Parathyroid adenoma (tissue), 2 donors: Measurements from ENCODE around the gene SYAP1.

ENCODE experiments used
- H2AFZ ChIP-seq: fragments of 300-600 bp; sonication (generic); one replicate; pipeline ENCODE4 v1.7.0; 2017; ENCODE audit warnings: antibody characterized with exemption, mild to moderate bottlenecking
- H3K27ac ChIP-seq: fragments of 300-600 bp; sonication (generic); one replicate; pipeline ENCODE4 v1.7.0; 2017
- H3K27me3 ChIP-seq: fragments of 300-600 bp; sonication (generic); one replicate; pipeline ENCODE4 v1.7.0; 2017; ENCODE audit warnings: low read length; ENCODE audit not compliant: control insufficient read depth, insufficient read depth
- H3K36me3 ChIP-seq: fragments of 300-600 bp; sonication (generic); one replicate; pipeline ENCODE4 v1.7.0; 2017; ENCODE audit warnings: low read length; ENCODE audit not compliant: control insufficient read depth, insufficient read depth
- H3K4me1 ChIP-seq: fragments of 300-600 bp; sonication (generic); one replicate; pipeline ENCODE4 v1.7.0; 2017; ENCODE audit warnings: control low read depth
- H3K4me2 ChIP-seq: fragments of 300-600 bp; sonication (generic); one replicate; pipeline ENCODE4 v1.7.0; 2017; ENCODE audit warnings: low read length
- H3K4me3 ChIP-seq: fragments of 300-600 bp; sonication (generic); one replicate; pipeline ENCODE4 v1.7.0; 2017; ENCODE audit warnings: low read depth, low read length
- H3K79me2 ChIP-seq: fragments of 300-600 bp; sonication (generic); one replicate; pipeline ENCODE4 v1.7.0; 2017; ENCODE audit warnings: control low read depth
- H3K9ac ChIP-seq: fragments of 300-600 bp; sonication (generic); one replicate; pipeline ENCODE4 v1.7.0; 2017; ENCODE audit warnings: mild to moderate bottlenecking
- H3K9me3 ChIP-seq: fragments of 300-600 bp; sonication (generic); one replicate; pipeline ENCODE4 v1.7.0; 2017; ENCODE audit warnings: low read length; ENCODE audit not compliant: control insufficient read depth
- TF ChIP-seq, protein P1 (sequence below): fragments of 300-600 bp; sonication (generic); IDR thresholded peaks from one replicate; pipeline ENCODE4 v1.7.0; 2017; ENCODE audit warnings: antibody characterized with exemption, mild to moderate bottlenecking
- donor health status: primary hyperparathyroidism.

SYAP1 gene

DNA sequence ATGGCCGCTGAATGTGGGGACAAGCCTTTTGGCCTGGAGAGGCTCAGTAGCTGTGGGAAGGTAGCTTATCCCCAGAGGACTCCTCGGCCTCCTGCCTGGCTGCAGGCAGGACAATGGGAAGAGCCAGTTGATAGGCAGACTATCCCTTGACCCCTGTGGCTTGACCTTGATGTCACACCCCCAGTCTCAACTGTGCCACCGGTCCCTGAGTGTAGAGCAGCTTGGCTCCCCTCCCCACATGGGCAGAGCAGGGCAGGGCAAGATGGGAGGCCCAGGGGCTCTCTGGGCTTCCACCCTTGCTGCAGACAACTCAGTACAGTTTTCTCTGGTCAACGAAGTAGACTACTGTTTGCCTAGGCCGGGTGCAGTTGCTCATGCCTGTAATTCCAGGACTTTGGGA lies 25.7 kb downstream of the SYAP1 start:
- Histone ChIP-seq H3K9ac (no peak overlapping the region), H2AFZ (no peak overlapping the region), H3K79me2 (no peaks in the 10 kb centered on the region), H3K4me1 (no peaks in the 10 kb centered on the region), H3K4me3 (no peak overlapping the region), H3K4me2 (no peak overlapping the region), H3K36me3 (no peaks in the 10 kb centered on the region), H3K27me3 (no peaks in the 10 kb centered on the region), H3K27ac (no peak overlapping the region), H3K9me3 (no peaks in the 10 kb centered on the region)
- TF ChIP-seq, protein P1, sequence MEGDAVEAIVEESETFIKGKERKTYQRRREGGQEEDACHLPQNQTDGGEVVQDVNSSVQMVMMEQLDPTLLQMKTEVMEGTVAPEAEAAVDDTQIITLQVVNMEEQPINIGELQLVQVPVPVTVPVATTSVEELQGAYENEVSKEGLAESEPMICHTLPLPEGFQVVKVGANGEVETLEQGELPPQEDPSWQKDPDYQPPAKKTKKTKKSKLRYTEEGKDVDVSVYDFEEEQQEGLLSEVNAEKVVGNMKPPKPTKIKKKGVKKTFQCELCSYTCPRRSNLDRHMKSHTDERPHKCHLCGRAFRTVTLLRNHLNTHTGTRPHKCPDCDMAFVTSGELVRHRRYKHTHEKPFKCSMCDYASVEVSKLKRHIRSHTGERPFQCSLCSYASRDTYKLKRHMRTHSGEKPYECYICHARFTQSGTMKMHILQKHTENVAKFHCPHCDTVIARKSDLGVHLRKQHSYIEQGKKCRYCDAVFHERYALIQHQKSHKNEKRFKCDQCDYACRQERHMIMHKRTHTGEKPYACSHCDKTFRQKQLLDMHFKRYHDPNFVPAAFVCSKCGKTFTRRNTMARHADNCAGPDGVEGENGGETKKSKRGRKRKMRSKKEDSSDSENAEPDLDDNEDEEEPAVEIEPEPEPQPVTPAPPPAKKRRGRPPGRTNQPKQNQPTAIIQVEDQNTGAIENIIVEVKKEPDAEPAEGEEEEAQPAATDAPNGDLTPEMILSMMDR = no peak

DNA sequence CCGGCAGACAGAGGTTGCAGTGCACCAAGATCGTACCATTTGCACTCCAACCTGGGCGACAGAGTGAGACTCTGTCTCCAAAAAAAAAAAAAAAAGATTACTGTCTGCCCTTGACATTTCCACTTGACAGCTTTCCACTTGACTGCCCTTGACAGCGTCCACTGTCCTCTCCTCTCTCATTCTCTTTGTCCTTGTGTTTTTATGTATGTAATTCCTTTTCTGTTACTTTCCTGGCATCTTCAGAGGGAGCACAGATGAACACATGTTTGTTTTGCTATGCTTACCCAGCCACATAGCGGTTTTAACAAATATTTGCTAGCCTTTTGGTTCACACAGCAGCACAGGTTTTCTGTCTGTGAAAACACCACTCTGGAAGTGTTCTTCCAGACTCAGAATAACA lies 26.2 kb downstream of the SYAP1 start:
- H3K9ac ChIP-seq = no peak overlapping the region
- H3K27ac ChIP-seq = no peak overlapping the region
- no peak overlapping the region for H3K4me3 ChIP-seq
- no peaks in the 10 kb centered on the region for H3K79me2 ChIP-seq
- no peaks in the 10 kb centered on the region for H3K27me3 ChIP-seq
- no peaks in the 10 kb centered on the region for H3K9me3 ChIP-seq
- H2AFZ ChIP-seq = no peak overlapping the region
- TF ChIP-seq, protein P1 = no peak
- no peaks in the 10 kb centered on the region for H3K36me3 ChIP-seq
- no peak overlapping the region for H3K4me2 ChIP-seq
- H3K4me1 ChIP-seq = no peaks in the 10 kb centered on the region

DNA sequence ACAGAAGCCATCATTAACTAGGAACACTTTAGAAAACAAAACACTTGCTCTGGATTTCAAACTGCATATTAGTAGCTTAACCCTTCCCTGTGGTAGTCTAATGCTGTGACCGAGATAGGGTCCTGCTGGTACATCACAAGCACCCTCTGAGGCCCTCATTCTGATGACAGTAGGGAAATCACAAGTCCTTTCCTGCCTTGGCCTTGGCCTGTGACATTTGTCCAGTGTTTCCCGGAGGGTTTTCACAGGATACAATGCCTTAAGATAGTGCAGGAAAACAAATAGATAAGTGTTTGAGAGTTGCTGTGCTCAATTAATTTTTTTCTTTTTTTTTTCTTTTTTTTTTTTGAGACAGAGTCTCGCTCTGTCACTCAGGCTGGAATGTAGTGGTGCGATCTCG lies 29.0 kb downstream of the SYAP1 start:
- Histone ChIP-seq H2AFZ (no peak overlapping the region), H3K9me3 (no peaks in the 10 kb centered on the region), H3K27ac (no peak overlapping the region), H3K4me2 (no peak overlapping the region), H3K36me3 (no peaks in the 10 kb centered on the region), H3K9ac (no peak overlapping the region), H3K79me2 (no peaks in the 10 kb centered on the region), H3K4me3 (no peak overlapping the region), H3K4me1 (no peaks in the 10 kb centered on the region), H3K27me3 (no peaks in the 10 kb centered on the region)
- TF ChIP-seq, protein P1 = no peak

GRCh38 chrX:16750136-16750535 lies 30.7 kb downstream of the SYAP1 start:
- H3K4me3 ChIP-seq = no peak overlapping the region
- no peaks in the 10 kb centered on the region for H3K9me3 ChIP-seq
- H3K79me2 ChIP-seq = no peaks in the 10 kb centered on the region
- no peaks in the 10 kb centered on the region for H3K36me3 ChIP-seq
- H3K27ac ChIP-seq = no peak overlapping the region
- H3K4me1 ChIP-seq = no peaks in the 10 kb centered on the region
- no peak overlapping the region for H2AFZ ChIP-seq
- TF ChIP-seq, protein P1 = no peak
- no peak overlapping the region for H3K4me2 ChIP-seq
- H3K9ac ChIP-seq = no peak overlapping the region
- no peaks in the 10 kb centered on the region for H3K27me3 ChIP-seq

GRCh38 chrX:16754019-16754418 lies 34.6 kb downstream of the SYAP1 start:
- H3K4me1 ChIP-seq = no peaks in the 10 kb centered on the region
- H3K9me3 ChIP-seq = no peaks in the 10 kb centered on the region
- H3K9ac ChIP-seq = no peak overlapping the region
- no peak overlapping the region for H3K27ac ChIP-seq
- H3K4me3 ChIP-seq = no peak overlapping the region
- no peaks in the 10 kb centered on the region for H3K36me3 ChIP-seq
- H3K4me2 ChIP-seq = no peak overlapping the region
- H3K27me3 ChIP-seq = no peaks in the 10 kb centered on the region
- TF ChIP-seq, protein P1 = no peak
- H2AFZ ChIP-seq = no peak overlapping the region
- H3K79me2 ChIP-seq = no peaks in the 10 kb centered on the region
